ENCODE results near the gene HK3.

The HK3 gene

DNA sequence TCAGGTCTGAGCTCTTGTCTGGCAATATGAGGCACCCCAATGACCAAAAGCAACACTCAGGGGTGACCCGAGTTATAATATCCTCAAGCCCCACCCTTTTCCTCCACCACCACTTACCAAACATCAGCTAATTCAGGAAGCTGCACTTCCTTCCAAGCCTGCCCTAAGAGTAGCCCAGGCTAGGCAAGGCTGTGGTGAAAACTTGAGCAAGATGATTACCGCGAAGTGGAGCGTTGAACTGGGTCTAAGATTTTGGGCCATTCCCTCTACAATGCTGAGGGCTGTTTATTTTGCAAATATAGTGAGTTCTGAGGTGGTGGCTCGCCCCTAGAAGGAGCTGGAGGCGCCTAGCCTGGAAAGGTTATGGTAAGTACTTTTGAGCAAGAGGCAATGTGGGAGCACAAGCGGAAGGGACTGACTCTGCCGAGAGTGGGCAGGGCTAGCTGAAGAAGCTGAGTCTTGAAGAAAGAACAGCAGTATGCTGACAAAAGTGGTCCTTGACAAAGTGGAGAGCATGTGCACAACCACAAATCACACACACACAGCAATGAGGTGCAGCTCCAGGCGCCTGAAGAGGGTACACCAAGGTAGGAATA lies at the start of gene HK3:
Gene HK3 (minus strand): TSS at position 51 of the 596 bp plus-strand sequence. CDS start 3,187 bp downstream, outside the sequence.
- no peak for DNase-seq (ENCODE audit: extremely low read depth in 1 of 2, low read depth in 1 of 2)

- DNase-seq (ENCODE audit: extremely low read depth in 1 of 2, low read depth in 1 of 2), result no peak
Measured at GRCh38 chr5:176948458-176948857, 49.3 kb upstream of the HK3 start.

GRCh38 chr5:176947847-176948246 lies 48.7 kb upstream of the HK3 start:
- DNase-seq (ENCODE audit: extremely low read depth in 1 of 2, low read depth in 1 of 2), result no peak

- DNase-seq (ENCODE audit: extremely low read depth in 1 of 2, low read depth in 1 of 2), result no peak
Measured at GRCh38 chr5:176944268-176944667, 45.1 kb upstream of the HK3 start.

GRCh38 chr5:176943816-176944215 lies 44.7 kb upstream of the HK3 start:
- no peak for DNase-seq (ENCODE audit: extremely low read depth in 1 of 2, low read depth in 1 of 2)

DNA sequence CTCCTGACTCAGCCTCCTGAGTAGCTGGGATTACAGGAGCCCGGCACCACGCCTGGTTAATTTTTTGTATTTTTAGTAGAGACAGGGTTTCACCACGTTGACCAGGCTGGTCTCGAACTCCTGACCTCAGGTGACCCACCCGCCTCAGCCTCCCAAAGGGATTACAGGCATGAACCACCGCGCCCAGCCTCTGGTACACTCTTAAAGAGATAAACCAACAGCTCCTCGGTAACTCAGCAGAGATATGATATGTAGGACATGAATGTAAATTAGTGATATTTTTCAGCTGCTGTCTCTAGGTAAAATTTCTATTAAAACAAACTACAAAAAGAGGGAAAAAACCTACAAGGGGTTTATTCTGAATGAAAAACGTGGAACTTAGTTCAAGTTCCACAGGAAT lies 42.8 kb upstream of the HK3 start:
- no peak for DNase-seq (ENCODE audit: extremely low read depth in 1 of 2, low read depth in 1 of 2)

DNA sequence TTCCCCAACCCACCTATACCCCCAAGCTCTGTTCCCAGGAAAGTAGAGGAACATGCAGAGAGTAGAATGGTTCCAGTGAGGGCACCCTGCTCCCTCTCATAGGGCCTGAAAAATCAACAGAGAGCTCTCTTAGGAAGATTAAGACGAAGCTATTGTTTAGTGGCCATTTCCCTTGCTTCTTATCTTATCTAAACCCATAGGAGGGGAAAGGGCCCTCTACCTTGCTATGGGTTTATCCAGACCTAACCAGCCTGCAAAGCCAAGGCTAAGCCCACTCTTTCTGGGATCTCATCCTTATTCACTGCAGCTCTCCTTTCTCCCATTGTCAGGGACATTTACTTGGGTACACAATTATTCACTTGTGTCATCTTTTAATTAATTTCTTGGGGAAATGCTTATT lies 39.3 kb upstream of the HK3 start:
- DNase-seq (ENCODE audit: extremely low read depth in 1 of 2, low read depth in 1 of 2), result no peak

- no peak for DNase-seq (ENCODE audit: extremely low read depth in 1 of 2, low read depth in 1 of 2)
Measured at GRCh38 chr5:176935017-176935416, 35.9 kb upstream of the HK3 start.

DNA sequence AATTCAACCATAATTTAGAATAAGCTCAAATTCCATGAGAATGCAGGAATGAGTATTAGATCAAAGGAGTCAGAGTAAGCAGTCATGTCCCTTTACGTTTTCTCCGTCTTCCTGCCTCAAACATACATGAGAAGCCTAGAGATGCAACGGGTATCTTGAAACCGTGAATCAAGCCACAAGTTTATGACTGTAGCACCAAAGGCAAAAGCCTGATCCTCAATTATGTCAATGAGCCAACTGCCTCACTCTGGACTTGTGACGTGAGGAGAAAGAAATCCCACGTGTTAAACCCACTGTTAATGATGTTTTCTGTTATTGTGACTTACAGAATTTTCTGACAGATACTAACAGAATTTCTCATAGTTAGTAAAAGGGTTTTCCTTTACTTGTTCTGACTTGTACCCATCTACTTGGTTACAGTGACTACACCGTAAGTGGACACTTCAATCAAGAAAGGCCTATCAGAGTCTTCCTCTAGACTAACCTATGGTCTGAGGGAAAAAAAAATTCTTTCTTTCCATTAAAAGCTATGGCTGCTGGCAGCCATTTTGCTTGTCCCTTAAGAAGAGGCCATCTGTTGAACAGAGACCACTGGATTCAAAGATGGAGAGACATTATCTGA lies 35.3 kb upstream of the HK3 start:
- no peak for DNase-seq (ENCODE audit: extremely low read depth in 1 of 2, low read depth in 1 of 2)

GRCh38 chr5:176929654-176930053 lies 30.5 kb upstream of the HK3 start:
- no peak for DNase-seq (ENCODE audit: extremely low read depth in 1 of 2, low read depth in 1 of 2)

- no peak for DNase-seq (ENCODE audit: extremely low read depth in 1 of 2, low read depth in 1 of 2)
Measured at GRCh38 chr5:176927562-176927961, 28.4 kb upstream of the HK3 start.

- DNase-seq (ENCODE audit: extremely low read depth in 1 of 2, low read depth in 1 of 2), result no peak
Measured at GRCh38 chr5:176922817-176923216, 23.7 kb upstream of the HK3 start.

DNA sequence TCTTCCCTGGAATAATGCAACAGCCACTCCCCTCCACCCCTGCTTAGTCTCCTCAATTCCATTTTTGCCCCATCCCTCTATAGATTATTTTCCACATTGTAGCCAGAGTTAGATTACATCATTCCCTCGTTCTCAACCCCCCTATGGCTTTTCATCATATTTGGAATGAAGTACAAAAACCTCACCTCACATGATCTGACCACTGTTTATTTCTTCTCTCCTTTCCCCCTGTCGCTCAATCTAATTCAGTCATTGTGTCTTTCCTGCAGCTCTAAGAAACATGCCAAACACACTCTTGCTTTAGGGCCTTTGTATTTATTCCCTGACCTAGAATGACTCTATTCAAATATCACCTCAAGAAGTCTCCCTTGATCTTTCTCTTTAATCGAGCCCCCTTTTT lies 22.6 kb upstream of the HK3 start:
- DNase-seq (ENCODE audit: extremely low read depth in 1 of 2, low read depth in 1 of 2), result no peak

- no peak for DNase-seq (ENCODE audit: extremely low read depth in 1 of 2, low read depth in 1 of 2)
Measured at GRCh38 chr5:176918613-176919012, 19.5 kb upstream of the HK3 start.

GRCh38 chr5:176916337-176916736 lies 17.2 kb upstream of the HK3 start:
- DNase-seq (ENCODE audit: extremely low read depth in 1 of 2, low read depth in 1 of 2), result no peak

DNA sequence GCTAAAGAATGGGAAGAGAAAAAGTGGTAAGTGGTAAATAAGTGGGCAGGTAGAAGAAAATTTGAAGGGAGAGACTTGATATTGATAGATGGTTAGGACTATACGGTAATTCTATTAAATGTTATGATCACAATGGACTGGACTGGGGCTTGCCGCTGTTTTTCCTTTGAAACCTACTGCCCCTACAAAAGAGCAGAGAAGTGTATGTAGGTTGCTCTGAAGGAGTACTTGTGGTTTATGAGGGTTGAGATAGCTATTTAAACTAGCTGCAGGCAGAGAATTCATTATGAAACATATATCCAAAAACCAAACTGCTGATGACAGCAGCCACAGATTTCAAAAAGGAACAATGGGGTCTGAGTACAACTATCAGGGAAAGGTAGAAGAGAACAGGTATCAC lies 16.8 kb upstream of the HK3 start:
- no peak for DNase-seq (ENCODE audit: extremely low read depth in 1 of 2, low read depth in 1 of 2)

DNA sequence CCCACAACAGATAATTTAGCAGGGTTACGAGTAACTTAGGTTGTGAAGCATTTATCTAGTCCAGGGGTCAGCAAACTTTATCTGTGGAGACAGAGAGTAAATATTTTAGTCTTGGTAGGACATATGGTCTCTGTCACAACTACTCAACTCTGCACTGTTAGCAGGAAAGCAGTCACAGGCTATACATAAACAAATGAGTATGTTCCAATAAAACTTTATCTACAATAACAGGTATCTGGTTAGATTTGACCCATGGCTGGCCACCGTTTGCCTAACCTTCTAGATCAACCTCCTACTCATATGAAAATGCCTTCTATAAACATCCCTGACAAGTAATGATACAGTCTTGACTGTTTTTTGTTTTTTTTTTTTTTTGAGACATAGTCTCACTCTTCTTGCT lies 13.0 kb upstream of the HK3 start:
- DNase-seq (ENCODE audit: extremely low read depth in 1 of 2, low read depth in 1 of 2), result no peak

DNA sequence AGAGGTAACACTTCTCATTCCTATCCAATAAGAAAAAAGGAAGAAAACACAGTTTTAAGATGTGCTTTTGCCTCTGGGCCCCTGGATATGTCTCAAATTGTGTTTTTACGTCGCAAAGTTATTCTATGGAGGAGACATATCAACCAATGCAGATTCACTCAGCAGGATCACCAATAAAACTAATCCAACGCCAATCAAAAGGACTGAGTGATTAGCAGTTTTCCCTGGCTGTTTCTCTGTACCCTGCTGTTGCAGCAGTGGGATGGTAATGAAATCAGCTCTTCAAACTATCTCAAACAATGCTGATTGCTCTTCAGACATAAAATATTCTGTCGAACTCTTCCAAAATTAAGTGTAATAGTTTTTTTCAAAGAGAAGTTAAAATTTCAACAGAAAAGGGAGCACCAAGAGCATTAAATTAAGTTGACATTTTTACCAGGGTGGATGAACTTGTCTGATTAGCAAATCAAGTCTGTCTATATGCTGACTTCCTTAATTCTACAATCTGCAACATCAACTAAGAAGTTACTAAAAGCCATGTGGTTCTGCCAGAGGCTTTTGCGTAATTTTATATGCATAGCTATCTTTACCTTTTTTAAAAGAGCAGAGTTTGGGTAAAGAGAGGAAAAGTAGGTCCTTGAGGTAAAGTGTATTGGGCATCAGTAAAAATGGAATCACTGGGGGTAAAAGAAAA lies 9.7 kb upstream of the HK3 start:
- DNase-seq (ENCODE audit: extremely low read depth in 1 of 2, low read depth in 1 of 2), result no peak

DNA sequence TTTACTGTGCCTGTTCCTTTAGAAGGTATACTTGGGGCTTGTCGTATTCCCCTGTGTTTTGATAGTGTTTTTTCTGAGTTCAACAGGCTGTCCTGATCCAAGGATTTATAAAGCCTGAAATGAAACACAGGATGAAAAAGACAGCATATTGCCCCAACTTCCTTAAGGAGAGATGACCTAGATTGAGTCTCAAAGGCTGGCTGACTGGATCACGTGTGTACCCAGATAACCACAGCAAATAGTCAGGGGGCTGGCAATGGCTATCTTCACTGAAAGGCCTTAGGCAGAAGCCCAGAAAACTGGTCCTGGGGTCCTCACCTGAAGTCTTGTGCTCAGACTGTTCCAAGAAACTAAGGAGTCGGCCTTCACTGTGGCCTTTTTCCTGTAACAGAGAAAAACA lies 7.7 kb upstream of the HK3 start:
- no peak for DNase-seq (ENCODE audit: extremely low read depth in 1 of 2, low read depth in 1 of 2)

- no peak for DNase-seq (ENCODE audit: extremely low read depth in 1 of 2, low read depth in 1 of 2)
Measured at GRCh38 chr5:176906126-176906525, 7.0 kb upstream of the HK3 start.

DNA sequence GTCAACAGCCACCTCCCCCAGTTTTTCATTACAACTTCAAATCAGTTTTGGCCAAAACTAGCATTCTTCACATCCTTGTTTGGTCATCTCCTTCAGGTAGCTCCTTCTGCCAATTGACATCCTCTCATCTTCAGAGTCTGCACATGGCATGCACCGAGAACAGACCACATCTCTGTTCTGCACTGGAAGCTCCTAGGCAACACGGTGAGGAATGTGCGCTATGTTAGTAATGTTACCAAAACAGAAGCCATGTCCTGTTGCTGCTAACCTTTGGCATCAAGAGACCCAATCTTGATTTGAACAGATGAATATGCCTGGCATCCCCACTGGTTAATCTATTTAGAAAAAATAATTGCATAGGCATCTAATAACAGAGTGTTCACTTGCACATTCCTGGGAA lies 5.1 kb upstream of the HK3 start:
- DNase-seq (ENCODE audit: extremely low read depth in 1 of 2, low read depth in 1 of 2), result no peak

DNA sequence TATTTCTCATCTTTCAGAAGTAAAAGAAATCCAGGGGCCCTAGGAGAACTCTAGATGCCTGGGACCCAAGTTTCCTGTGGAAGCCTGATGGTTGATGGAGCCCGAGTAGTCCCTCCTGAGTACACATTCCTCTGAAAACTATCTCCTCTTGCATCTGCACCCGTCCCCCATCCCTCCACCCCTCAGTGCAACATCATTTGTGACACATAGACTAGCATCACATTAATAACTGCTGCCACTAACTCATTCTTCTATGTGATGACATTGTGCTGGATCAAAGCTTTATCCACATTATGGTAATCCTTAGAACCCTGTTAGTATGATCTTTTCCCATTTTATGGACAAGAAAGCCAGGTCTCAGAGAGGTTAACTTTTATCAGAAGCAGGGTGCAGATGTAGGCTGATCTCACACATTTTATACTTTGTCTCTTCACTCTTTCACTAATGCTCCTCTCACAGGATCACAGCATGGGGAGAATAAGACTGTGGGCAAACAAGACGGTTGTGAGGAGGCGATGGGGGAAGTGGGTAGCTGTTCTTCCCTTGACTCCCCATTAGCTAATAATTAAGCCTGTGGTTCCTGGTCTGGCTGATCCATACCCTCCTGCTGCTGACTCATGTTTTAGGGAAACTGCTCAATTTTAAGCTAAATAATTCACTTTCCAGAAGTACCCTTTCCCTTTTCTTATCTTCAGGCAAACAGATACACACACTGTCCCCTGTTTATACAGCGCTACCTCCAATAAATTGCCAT lies 3.9 kb upstream of the HK3 start:
- DNase-seq (ENCODE audit: extremely low read depth in 1 of 2, low read depth in 1 of 2), result no peak

All from activated CD8-positive, alpha-beta memory T cell treated with anti-CD3 and anti-CD28 coated beads for 1 hour (primary cell).